NCI-H226 (cell line): ENCODE results near the gene ZNF664.

Experiments
- DNase-seq: peaks from one replicate; pipeline ENCODE4 v3.0.0-alpha.2; 2015

The ZNF664 gene

GRCh38 chr12:123972457-123973401 lies at the start of gene ZNF664, which contains the start of gene CCDC92:
TSS of gene ZNF664 (plus strand) at chr12:123973215. CDS start at chr12:124012145, 38,930 bp downstream.
TSS of gene CCDC92 (minus strand) at chr12:123972831. CDS start at chr12:123944305, 28,526 bp downstream.
- peak; percentile 87 for DNase-seq

GRCh38 chr12:123923927-123924326 lies 49.1 kb upstream of the ZNF664 start:
- no peak for DNase-seq

- DNase-seq = no peak
Observed at GRCh38 chr12:123924539-123924938, 48.5 kb upstream of the ZNF664 start.

GRCh38 chr12:123928274-123928865 lies 44.6 kb upstream of the ZNF664 start:
- no peak for DNase-seq

GRCh38 chr12:123928897-123929296 lies 44.1 kb upstream of the ZNF664 start:
- DNase-seq = no peak

- no peak for DNase-seq
Observed at GRCh38 chr12:123929946-123930583, 43.0 kb upstream of the ZNF664 start.

- DNase-seq = no peak
Observed at GRCh38 chr12:123931686-123932321, 41.2 kb upstream of the ZNF664 start.

- DNase-seq = no peak
Observed at GRCh38 chr12:123933214-123933613, 39.8 kb upstream of the ZNF664 start.

GRCh38 chr12:123934016-123934620 lies 38.9 kb upstream of the ZNF664 start:
- no peak for DNase-seq

- no peak for DNase-seq
Observed at GRCh38 chr12:123934829-123935228, 38.2 kb upstream of the ZNF664 start.

- no peak for DNase-seq
Observed at GRCh38 chr12:123935956-123936355, 37.1 kb upstream of the ZNF664 start.

GRCh38 chr12:123936471-123936870 lies 36.5 kb upstream of the ZNF664 start:
- DNase-seq = no peak

- no peak for DNase-seq
Observed at GRCh38 chr12:123936956-123937706, 35.9 kb upstream of the ZNF664 start.

GRCh38 chr12:123937707-123938591 lies 35.1 kb upstream of the ZNF664 start:
- DNase-seq = no peak

GRCh38 chr12:123938679-123939480 lies 34.1 kb upstream of the ZNF664 start:
- DNase-seq = no peak

- no peak for DNase-seq
Observed at GRCh38 chr12:123939716-123940626, 33.0 kb upstream of the ZNF664 start.

- DNase-seq = no peak
Observed at GRCh38 chr12:123940627-123940966, 32.4 kb upstream of the ZNF664 start.

- no peak for DNase-seq
Observed at GRCh38 chr12:123941000-123941399, 32.0 kb upstream of the ZNF664 start.
